ENCODE results near the gene PSENEN.

DNA sequence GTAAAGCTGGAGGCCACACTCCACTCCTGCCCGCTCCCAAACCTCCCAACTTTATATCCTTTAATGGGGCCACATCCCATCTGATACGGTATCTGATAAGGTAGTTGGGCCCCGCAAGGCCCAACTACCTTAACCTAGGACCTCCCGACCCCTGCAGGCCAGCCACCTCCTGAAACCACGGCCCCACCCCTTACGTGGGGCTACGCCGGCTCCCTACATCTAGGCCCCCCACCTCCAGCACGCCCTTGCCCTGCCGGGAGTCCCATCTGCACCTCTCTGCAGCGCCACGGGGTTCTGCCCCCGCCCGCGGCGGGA lies 5.4 kb upstream of the PSENEN start:
- no peak for TF ChIP-seq CHD4 (IDR thresholded peaks at IDR 0.05; ENCODE audit: borderline replicate concordance)
- no peak for TF ChIP-seq POLR2A (IDR thresholded peaks at IDR 0.05; ENCODE audit: low read length)
- TF ChIP-seq NR3C1 (IDR thresholded peaks at IDR 0.05), result no peak
- TF ChIP-seq POLR2AphosphoS2 (conservative IDR thresholded peaks at IDR 0.05; ENCODE audit: low read length), result no peak
- no peak for TF ChIP-seq CTCF (IDR thresholded peaks at IDR 0.05)
- no peak for TF ChIP-seq MAFK (IDR thresholded peaks at IDR 0.05; ENCODE audit: partially characterized antibody)
- no peak for TF ChIP-seq MAX (IDR thresholded peaks at IDR 0.05)
- TF ChIP-seq REST (IDR thresholded peaks at IDR 0.05), result no peak
- TF ChIP-seq, protein P1, sequence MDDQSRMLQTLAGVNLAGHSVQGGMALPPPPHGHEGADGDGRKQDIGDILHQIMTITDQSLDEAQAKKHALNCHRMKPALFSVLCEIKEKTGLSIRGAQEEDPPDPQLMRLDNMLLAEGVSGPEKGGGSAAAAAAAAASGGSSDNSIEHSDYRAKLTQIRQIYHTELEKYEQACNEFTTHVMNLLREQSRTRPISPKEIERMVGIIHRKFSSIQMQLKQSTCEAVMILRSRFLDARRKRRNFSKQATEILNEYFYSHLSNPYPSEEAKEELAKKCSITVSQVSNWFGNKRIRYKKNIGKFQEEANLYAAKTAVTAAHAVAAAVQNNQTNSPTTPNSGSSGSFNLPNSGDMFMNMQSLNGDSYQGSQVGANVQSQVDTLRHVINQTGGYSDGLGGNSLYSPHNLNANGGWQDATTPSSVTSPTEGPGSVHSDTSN (IDR thresholded peaks at IDR 0.05), result no peak; the same call in 1 of the 2 replicates
- no peak for TF ChIP-seq JUN (IDR thresholded peaks at IDR 0.05)
- no peak for TF ChIP-seq CEBPB (IDR thresholded peaks at IDR 0.05)
- TF ChIP-seq RNF2 (IDR thresholded peaks at IDR 0.05; ENCODE audit: borderline replicate concordance, low read depth), result peak; percentile 84; the same call in 1 of the 2 replicates
- no peak for TF ChIP-seq USF2 (IDR thresholded peaks at IDR 0.05)

Data from A549 (cell line).